SHP77 treated with DMSO at 0.1 percent for 48 hours (cell line): Measurements from ENCODE around the gene CHI3L1.

Experiments
- DNase-seq: peaks from one replicate; lab custom pipeline; 2025; lab: John Stamatoyannopoulos, UW

CHI3L1 gene

GRCh38 chr1:203181586-203182386 lies 4.7 kb downstream of the CHI3L1 start:
- DNase-seq: no peak

- no peak for DNase-seq
Observed at GRCh38 chr1:203180611-203181330, 5.7 kb downstream of the CHI3L1 start.

GRCh38 chr1:203179667-203180005 lies 6.9 kb downstream of the CHI3L1 start:
- DNase-seq: no peak

- DNase-seq: no peak
Observed at GRCh38 chr1:203178821-203179666, 7.5 kb downstream of the CHI3L1 start.

GRCh38 chr1:203178083-203178482 lies 8.4 kb downstream of the CHI3L1 start:
- no peak for DNase-seq

- DNase-seq: no peak
Observed at GRCh38 chr1:203177470-203178039, 8.9 kb downstream of the CHI3L1 start.

GRCh38 chr1:203177036-203177405 lies 9.5 kb downstream of the CHI3L1 start:
- no peak for DNase-seq

GRCh38 chr1:203176273-203177035 lies 10.1 kb downstream of the CHI3L1 start:
- no peak for DNase-seq

GRCh38 chr1:203175827-203176241 lies 10.7 kb downstream of the CHI3L1 start:
- DNase-seq: no peak

GRCh38 chr1:203175237-203175826 lies 11.2 kb downstream of the CHI3L1 start, which contains the start of gene MYBPH:
Gene MYBPH (minus strand): TSS chr1:203175826. CDS start chr1:203175755, 71 bp downstream.
- DNase-seq: no peak

- DNase-seq: no peak
Observed at GRCh38 chr1:203174324-203174985, 12.0 kb downstream of the CHI3L1 start.

- no peak for DNase-seq
Observed at GRCh38 chr1:203173566-203173965, 12.9 kb downstream of the CHI3L1 start.

- DNase-seq: no peak
Observed at GRCh38 chr1:203173011-203173555, 13.4 kb downstream of the CHI3L1 start.

- DNase-seq: no peak
Observed at GRCh38 chr1:203172184-203173010, 14.1 kb downstream of the CHI3L1 start.

- no peak for DNase-seq
Observed at GRCh38 chr1:203171341-203172183, 14.9 kb downstream of the CHI3L1 start.

- no peak for DNase-seq
Observed at GRCh38 chr1:203170625-203171330, 15.7 kb downstream of the CHI3L1 start.

GRCh38 chr1:203169770-203170520 lies 16.6 kb downstream of the CHI3L1 start:
- DNase-seq: no peak
